A549 treated with AZD2906 at 1 μM for 4 hours (cell line): Measurements from ENCODE around the gene PEAK3. TPM values are rescaled to one million over a fixed set of nuclear protein-coding genes. Genes with fewer than 3 reads are reported as not detected.

Experiments used
- total RNA-seq: library from RNA; stranded (reverse); fragments of 200-300 nt; extraction: Qiagen RNA extraction; gene quantifications from 5 replicates; pipeline ENCODE4 v1.2.3, GENCODE V29; 2022

The PEAK3 gene
- total RNA-seq, result 0.17 to 0.39 TPM (median 0.28 TPM) in 5 replicates

GRCh38 chr19:2282062-2282861, at the start of gene PEAK3:
Gene PEAK3 (minus strand): TSS chr19:2282175. CDS start chr19:2280931, 1,244 bp downstream.

GRCh38 chr19:2328401-2329148, 46.6 kb upstream of the PEAK3 start, which contains the start of the genes LSM7 and SPPL2B:
Gene LSM7 (minus strand): TSS chr19:2328586. CDS start chr19:2328566, 20 bp downstream.
Gene SPPL2B (plus strand): TSS chr19:2328684. CDS start chr19:2328710, 26 bp downstream.

GRCh38 chr19:2308114-2308556, 26.2 kb upstream of the PEAK3 start, which contains the start of gene LINGO3:
Gene LINGO3 (minus strand): TSS chr19:2308154. CDS start chr19:2291776, 16,378 bp downstream.

GRCh38 chr19:2255982-2256685, 25.8 kb downstream of the PEAK3 start, which contains the start of gene JSRP1:
Gene JSRP1 (minus strand): TSS chr19:2256417. CDS start chr19:2255314, 1,103 bp downstream.

GRCh38 chr19:2249010-2249866, 32.7 kb downstream of the PEAK3 start, which contains the start of gene AMH:
Gene AMH (plus strand): TSS chr19:2249323. CDS start chr19:2249333, 10 bp downstream.

GRCh38 chr19:2236314-2237050, 45.5 kb downstream of the PEAK3 start, which contains the start of the genes PLEKHJ1 and SF3A2:
Gene PLEKHJ1 (minus strand): TSS chr19:2236329. CDS start chr19:2236248, 81 bp downstream.
Gene SF3A2 (plus strand): TSS chr19:2236824. CDS start chr19:2243419, 6,595 bp downstream.

Other genes with a start within 250 kb of the PEAK3 start
- gene MKNK2, start 230.9 kb downstream of the PEAK3 start, total RNA-seq, result 45.9 to 79.0 TPM (median 71.3 TPM) in 5 replicates
- 13.3 to 15.2 TPM (median 14.0 TPM) in 5 replicates for gene MOB3A, start 185.8 kb downstream of the PEAK3 start, total RNA-seq
- gene IZUMO4, start 185.3 kb downstream of the PEAK3 start, total RNA-seq, result 0.41 to 0.98 TPM (median 0.79 TPM) in 5 replicates
- 72.8 to 81.4 TPM (median 78.3 TPM) in 5 replicates for gene AP3D1, start 130.6 kb downstream of the PEAK3 start, total RNA-seq
- 9.7 to 16.1 TPM (median 14.6 TPM) in 5 replicates for gene DOT1L, start 118.2 kb downstream of the PEAK3 start, total RNA-seq
- gene PLEKHJ1, start 45.8 kb downstream of the PEAK3 start, total RNA-seq, result 41.4 to 62.2 TPM (median 59.5 TPM) in 5 replicates
- gene SF3A2, start 45.4 kb downstream of the PEAK3 start, total RNA-seq, result 70.5 to 76.5 TPM (median 73.0 TPM) in 5 replicates
- gene AMH, start 32.9 kb downstream of the PEAK3 start, total RNA-seq, result 4.6 to 18.6 TPM (median 14.0 TPM) in 5 replicates
- 0.64 to 0.87 TPM (median 0.82 TPM) in 5 replicates for gene JSRP1, start 25.8 kb downstream of the PEAK3 start, total RNA-seq
- 0.04 to 0.06 TPM (median 0.05 TPM) in 5 replicates for gene LINGO3, start 26.0 kb upstream of the PEAK3 start, total RNA-seq
- 121 to 155 TPM (median 151 TPM) in 5 replicates for gene LSM7, start 46.4 kb upstream of the PEAK3 start, total RNA-seq
- gene SPPL2B, start 46.5 kb upstream of the PEAK3 start, total RNA-seq, result 13.9 to 24.1 TPM (median 19.9 TPM) in 5 replicates
- gene TMPRSS9, start 78.1 kb upstream of the PEAK3 start, total RNA-seq, result 0.16 TPM in 1 of 5 replicates, not detected in the others
- gene TIMM13, start 145.4 kb upstream of the PEAK3 start, total RNA-seq, result 48.6 to 139 TPM (median 122 TPM) in 5 replicates
- 65.5 to 84.6 TPM (median 76.3 TPM) in 5 replicates for gene LMNB2, start 174.8 kb upstream of the PEAK3 start, total RNA-seq
- 97.0 to 127 TPM (median 119 TPM) in 5 replicates for gene GADD45B, start 194.0 kb upstream of the PEAK3 start, total RNA-seq